GM19239 (cell line): ENCODE results near the gene LRRC8E.
"Not testable (repeated sequence)": the region's sequence is repeated elsewhere in the genome, so short reads cannot be mapped to it uniquely, and the experiment has no call there.

Experiments
- DNase-seq: peaks from one replicate; pipeline ENCODE4 v3.0.0; 2011; ENCODE audit warnings: low spot score; ENCODE audit not compliant: insufficient read length
- FAIRE-seq: peaks from 2 replicates; lab custom pipeline; 2011; peaks lifted over from hg19 to GRCh38; lab: Jason Lieb, UNC

LRRC8E gene

DNA sequence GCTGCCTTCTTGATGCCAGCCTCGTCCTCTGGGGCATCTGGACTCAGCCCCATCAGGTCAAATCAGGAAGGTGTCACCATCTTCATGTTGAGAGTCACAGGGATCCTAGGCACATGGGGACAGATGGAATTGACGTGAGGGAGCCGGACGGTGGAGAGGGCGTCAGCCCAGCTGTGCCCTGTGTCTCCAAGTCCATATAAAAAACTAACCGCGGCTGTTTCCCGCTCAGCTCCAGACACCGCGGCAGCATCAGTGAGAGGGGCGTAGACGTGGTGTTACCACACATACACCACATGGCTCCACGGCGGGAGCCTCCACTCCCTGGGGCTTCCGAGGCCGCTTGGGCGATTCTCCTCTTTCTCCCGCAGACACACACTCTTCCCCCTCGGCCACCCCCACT, 8.5 kb upstream of the LRRC8E start:
- FAIRE-seq (no peak), DNase-seq (no peak)

- DNase-seq (no peak), FAIRE-seq (no peak)
These were observed 6.4 kb upstream of the LRRC8E start for GRCh38 chr19:7881910-7882309.

DNA sequence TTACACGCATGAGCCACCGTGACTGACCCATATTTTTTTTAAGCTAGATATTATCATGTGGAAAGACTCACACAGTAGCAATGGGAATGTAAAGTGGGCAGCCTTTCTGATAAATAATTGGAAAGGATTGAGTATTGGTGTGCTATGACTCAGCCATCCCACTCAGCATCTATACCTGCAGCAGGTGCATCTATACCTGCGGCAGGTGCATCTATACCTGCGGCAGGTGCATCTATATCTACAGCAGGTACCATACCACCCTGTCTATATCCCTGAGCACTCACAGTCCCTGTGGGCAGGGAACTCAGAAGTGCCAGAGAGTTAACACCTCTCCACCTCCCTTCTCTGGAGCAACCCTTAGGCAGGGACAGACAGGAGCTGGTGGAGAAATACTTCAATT, 5.2 kb upstream of the LRRC8E start:
- no peak for DNase-seq
- no peak for FAIRE-seq

DNA sequence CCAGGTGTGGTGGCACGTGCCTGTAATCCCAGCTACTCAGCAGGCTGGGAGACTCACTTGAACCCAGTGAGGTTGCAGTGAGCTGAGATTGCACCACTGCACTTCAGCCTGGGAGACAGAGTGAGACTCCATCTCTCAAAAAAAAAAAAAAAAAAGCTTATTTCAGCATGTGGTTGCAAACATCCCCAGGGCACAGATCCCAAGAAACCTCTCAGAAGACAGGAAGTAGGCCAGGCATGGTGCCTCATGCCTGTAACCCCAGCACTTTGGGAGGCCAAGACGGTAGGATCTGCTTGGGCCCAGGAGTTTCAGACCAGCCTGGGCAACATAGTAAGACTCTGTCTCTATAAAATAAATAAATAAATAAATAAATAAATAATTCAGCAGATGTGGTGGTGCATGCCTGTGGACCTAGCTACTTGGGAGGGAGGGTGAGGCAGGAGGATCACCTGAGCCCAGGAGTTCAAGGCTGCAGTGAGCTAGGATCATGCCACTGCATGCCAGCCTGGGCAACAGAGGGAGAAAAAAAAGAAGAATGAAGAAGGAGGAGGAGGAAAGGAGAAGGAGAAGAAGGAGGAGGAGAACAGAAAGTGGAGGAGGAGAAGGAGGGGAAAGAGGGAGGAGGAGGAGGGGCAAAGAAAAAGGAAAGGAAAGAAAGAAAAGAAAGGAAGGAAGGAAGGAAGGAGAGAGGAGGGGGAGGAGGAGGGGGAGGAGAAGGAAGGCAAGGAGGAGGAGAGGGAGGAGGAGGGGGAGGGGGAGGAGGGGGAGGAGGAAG, 4.3 kb upstream of the LRRC8E start:
- FAIRE-seq (no peak), DNase-seq (no peak)

DNA sequence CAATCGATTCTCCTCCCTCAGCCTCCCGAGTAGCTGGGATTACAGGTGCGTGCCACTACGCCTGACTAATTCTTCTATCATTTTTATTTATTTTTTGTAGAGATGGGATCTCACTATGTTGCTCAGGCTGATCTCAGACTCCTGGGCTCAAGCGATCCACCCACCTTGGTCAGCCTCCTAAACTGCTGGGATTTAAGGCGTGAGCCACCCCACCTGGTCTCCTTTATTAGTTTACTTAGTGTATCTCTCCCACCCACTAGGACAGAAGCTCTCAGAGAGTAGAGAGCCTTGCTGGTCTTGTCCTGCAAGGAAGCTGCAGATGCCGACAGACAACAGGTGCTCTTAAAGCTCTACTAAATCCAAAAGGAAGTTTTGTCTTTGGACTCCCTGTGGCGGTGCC, 2.5 kb upstream of the LRRC8E start:
- no peak for FAIRE-seq
- no peak for DNase-seq

DNA sequence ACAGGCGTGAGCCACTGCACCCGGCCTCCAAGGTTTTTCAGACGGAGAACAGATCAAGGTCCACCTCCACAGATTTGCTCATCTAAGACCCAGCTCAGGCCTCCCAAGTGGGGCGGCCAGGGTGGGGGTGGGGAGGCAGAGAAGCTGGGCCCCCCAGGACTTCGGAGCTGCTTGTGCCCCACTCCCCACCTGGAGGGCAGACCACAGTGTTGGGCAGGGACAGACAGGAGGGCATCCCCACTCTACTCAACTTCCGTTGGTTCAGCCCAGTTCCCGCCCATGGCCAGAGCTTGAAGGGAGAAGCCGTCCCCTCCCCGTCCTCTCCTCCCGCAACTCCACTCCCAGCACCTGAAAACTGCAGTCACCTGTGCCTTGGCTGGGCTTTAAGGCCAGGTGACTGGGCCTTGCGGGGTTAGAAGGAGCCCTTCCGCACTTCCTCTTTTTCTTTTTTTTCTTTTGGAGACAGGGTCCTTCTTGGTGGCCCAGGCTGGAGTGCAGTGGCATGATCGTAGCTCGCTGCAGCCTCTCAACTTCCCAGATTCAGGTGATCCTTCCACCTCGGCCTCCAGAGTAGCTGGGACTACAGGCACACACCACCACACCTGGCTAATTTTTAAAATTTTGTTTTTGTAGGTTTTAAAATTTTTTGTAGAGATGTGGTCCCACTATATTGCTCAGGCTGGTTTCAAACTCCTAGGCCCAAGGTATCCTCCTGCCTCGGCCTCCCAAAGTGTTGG, 734 bp upstream of the LRRC8E start:
- FAIRE-seq (no peak), DNase-seq (no peak)

GRCh38 chr19:7888826-7889217, 512 bp downstream of the LRRC8E start:
- FAIRE-seq (no peak), DNase-seq (no peak)

DNA sequence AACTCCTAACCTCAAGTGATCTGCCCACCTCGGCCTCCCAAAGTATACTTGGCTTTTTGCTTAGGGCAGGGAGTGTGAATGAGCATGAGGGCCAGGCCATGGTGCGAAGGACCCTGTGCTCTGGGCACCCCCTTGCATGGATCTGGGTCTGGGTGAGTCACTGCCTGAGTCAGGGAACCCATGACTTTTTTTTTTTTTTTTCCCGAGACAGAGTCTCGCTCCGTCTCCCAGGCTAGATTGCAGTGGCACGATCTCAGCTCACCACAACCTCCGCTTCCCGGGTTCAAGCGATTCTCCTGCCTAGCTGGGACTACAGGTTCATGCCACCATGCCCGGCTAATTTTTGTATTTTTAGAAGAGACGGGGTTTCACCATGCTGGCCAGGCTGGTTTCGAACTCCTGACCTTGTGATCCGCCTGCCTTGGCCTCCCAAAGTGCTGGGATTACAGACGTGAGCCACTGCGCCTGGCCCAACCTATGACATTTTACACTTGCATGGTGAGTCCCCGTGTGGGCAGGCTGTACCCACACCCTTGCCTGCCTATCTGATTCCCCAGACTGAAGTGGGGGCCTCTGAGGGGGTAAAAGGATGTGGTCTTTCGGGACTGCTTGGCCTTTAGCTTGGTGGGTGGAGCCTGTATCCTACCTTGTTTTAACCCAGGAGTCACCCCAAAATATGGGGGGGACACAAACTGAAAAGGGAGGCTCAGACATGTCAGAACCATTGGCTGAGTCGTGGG, 5.2 kb downstream of the LRRC8E start:
- DNase-seq, FAIRE-seq: not testable (repeated sequence)

GRCh38 chr19:7894612-7895309, 6.5 kb downstream of the LRRC8E start:
- FAIRE-seq (no peak), DNase-seq (no peak)

DNA sequence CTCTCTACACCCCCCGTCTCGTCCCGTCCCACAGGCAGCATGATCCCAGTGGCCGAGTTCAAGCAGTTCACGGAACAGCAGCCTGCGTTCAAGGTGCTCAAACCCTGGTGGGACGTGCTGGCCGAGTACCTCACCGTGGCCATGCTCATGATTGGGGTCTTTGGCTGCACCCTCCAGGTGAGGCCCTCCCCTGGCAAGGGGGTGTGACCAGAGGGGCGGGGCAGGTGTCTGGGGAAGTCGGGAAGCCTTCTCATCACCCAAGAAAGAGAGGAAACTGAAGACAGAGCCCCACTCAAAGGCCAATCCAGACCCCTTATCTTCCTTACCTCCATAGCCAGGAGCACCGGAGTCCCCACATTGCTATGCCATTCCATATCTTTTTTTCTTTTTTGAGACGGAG, 7.3 kb downstream of the LRRC8E start:
- FAIRE-seq, result no peak
- no peak for DNase-seq

DNA sequence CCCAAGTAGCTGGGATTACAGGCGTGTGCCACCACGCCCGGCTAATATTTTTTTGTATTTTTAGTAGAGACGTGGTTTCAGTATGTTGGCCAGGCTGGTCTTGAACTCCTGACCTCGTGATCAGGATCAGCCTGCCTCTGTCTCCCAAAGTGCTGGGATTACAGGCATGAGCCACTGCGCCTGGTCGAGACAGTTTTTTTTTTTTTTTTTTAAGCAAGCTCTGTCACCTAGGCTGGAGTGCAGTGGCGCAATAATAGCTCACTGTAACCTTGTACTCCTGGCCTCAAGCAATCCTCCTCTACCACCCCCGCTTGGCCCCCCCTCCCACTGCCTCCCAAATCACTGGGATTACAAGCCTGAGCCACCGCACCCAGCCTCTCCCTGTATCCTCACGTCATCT, 9.0 kb downstream of the LRRC8E start:
- DNase-seq (no peak), FAIRE-seq (no peak)

DNA sequence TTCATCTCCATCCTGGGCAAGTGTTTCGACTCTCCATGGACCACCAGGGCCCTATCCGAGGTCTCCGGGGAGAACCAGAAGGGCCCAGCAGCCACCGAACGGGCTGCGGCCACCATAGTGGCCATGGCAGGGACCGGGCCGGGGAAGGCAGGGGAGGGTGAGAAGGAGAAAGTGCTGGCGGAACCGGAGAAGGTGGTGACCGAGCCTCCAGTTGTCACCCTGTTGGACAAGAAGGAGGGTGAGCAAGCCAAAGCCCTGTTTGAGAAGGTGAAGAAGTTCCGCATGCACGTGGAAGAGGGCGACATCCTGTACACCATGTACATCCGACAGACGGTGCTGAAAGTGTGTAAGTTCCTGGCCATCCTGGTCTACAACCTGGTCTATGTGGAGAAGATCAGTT, 10.7 kb downstream of the LRRC8E start:
- FAIRE-seq, result no peak
- no peak for DNase-seq

GRCh38 chr19:7899751-7900378, 11.6 kb downstream of the LRRC8E start:
- FAIRE-seq (no peak), DNase-seq (no peak)

- FAIRE-seq (no peak), DNase-seq (no peak)
These were observed 12.1 kb downstream of the LRRC8E start for GRCh38 chr19:7900401-7900870.

- FAIRE-seq (no peak), DNase-seq (no peak)
These were observed 12.6 kb downstream of the LRRC8E start for GRCh38 chr19:7900931-7901330.

- no peak for DNase-seq
- FAIRE-seq, result no peak
These were observed 13.0 kb downstream of the LRRC8E start for GRCh38 chr19:7901337-7901736.

GRCh38 chr19:7902796-7903243, 14.5 kb downstream of the LRRC8E start:
- no peak for FAIRE-seq
- DNase-seq, result no peak

DNA sequence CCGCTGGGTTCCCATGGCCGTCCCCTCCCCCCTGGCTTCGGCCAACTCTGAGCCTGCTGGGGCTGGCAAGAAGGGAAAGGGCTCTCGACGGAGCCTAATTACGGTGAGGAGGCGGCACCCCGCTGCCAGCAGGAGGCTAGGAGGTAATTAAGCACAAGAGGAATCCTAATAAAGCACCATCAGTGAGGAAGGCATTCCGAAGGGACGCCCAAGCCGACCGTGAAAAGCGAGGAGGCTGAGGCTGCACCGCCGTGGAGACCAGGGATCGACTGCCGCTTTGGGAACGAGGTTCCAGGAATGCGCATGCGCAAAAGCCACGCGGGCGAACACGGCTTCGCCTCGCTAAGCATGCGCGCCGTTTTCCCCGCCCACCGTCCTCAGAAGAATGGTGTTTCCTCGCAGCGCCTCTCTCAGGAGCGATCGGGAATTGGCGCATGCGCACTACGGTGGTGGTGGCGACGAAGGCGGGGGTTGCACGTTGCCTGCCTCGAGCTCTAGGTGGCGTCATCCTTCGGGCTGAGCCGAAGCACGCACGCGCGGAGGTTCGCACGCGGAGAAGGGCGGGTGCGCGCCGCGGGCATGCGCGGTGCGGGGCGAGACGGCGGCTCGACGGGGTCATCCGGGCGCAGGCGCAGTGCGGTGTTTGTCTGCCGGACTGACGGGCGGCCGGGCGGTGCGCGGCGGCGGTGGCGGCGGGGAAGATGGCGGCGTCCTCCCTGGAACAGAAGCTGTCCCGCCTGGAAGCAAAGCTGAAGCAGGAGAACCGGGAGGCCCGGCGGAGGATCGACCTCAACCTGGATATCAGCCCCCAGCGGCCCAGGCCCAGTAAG, 15.1 kb downstream of the LRRC8E start, which contains the start of gene MAP2K7:
TSS of gene MAP2K7 (plus strand) at position 634 of the 830 bp plus-strand sequence. CDS start at position 702, 68 bp downstream.
- peak; percentile 100 for FAIRE-seq
- DNase-seq, result peak; percentile 98
